SK-N-MC (cell line): ENCODE data around the gene WDR45.

ENCODE experiments used
- DNase-seq: peaks from one replicate; pipeline ENCODE4 v3.0.0-alpha.2; 2011; ENCODE audit warnings: low read depth, low spot score
- H3K27ac ChIP-seq: fragments of 200-600 bp; sonication (generic); 2 replicates; pipeline ENCODE4 v1.5.1; 2016; ENCODE audit warnings: mixed run types
- H3K36me3 ChIP-seq: fragments of 200-600 bp; sonication (generic); 2 replicates; pipeline ENCODE4 v1.6.1; 2017; ENCODE audit warnings: antibody characterized with exemption, low read length, mixed read lengths; ENCODE audit not compliant: insufficient read depth
- H3K4me3 ChIP-seq: fragments of 200-600 bp; sonication (generic); 2 replicates; pipeline ENCODE4 v1.5.1; 2016
- H3K9ac ChIP-seq: fragments of 200-600 bp; sonication (generic); 2 replicates; pipeline ENCODE4 v1.8.0; 2017; ENCODE audit warnings: mixed run types, mixed read lengths; ENCODE audit not compliant: insufficient read length
- H3K9me3 ChIP-seq: fragments of 200-600 bp; sonication (generic); 2 replicates; pipeline ENCODE4 v1.6.1; 2017; ENCODE audit warnings: low read depth, mild to moderate bottlenecking, antibody characterized with exemption, low read length, moderate library complexity, mixed read lengths
- EZH2 ChIP-seq: fragments of 200-600 bp; sonication (generic); IDR thresholded peaks from one replicate; pipeline ENCODE4 v1.6.1; 2017; ENCODE audit warnings: antibody characterized with exemption
- FOXP2 ChIP-seq: optimal IDR thresholded peaks from 2 replicates; pipeline ENCODE3; 2011; ENCODE audit warnings: mild to moderate bottlenecking, moderate library complexity; ENCODE audit not compliant: insufficient read depth; ENCODE audit errors: extremely low read length, control extremely low read depth
- POLR2AphosphoS5 ChIP-seq: IDR thresholded peaks from 2 replicates; pipeline ENCODE4 v1.6.1; 2012; ENCODE audit warnings: mild to moderate bottlenecking, low read depth, low read length, borderline replicate concordance

WDR45 gene

DNA sequence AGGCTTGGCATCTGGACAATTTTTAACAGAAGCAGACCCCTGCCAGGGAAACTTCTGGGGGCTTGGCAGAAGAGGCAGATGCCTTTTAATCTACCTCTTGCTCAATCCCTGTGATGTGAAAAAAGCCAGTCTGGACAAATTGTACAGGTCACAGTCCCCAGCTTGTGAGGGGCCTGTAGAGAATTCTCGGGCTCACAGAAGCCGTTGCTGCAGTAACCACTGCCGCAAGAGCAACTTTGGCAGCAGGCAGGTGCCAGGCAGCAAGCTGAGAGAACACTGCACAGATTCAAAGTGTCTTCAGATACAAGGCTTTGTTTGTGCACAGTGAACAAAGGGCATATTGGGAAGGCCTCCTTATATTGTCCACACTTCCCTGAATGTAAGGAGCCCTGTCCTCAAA, 32.1 kb upstream of the WDR45 start:
- TF ChIP-seq FOXP2 (no peak), EZH2 (no peak)
- no peak overlapping the region for H3K4me3 ChIP-seq
- no peak overlapping the region for H3K9ac ChIP-seq
- no peak overlapping the region for H3K27ac ChIP-seq
- no peak for DNase-seq
- H3K36me3 ChIP-seq = peaks cover 8% of the 10 kb centered on the region; the same call in 1 of the 2 replicates
- no peaks in the 10 kb centered on the region for H3K9me3 ChIP-seq

- Histone ChIP-seq H3K9ac (no peak overlapping the region), H3K9me3 (no peaks in the 10 kb centered on the region), H3K27ac (no peak overlapping the region), H3K36me3 (peaks cover 3% of the 10 kb centered on the region; the same call in 1 of the 2 replicates), H3K4me3 (no peak overlapping the region)
- TF ChIP-seq FOXP2 (no peak), POLR2AphosphoS5 (no peak), EZH2 (no peak)
- no peak for DNase-seq
Observed at GRCh38 chrX:49110417-49110816, 30.7 kb upstream of the WDR45 start.

- Histone ChIP-seq H3K9ac (no peak overlapping the region), H3K9me3 (no peaks in the 10 kb centered on the region), H3K36me3 (peaks cover 3% of the 10 kb centered on the region; the same call in 1 of the 2 replicates), H3K4me3 (no peak overlapping the region), H3K27ac (no peak overlapping the region)
- no peak for DNase-seq
- TF ChIP-seq POLR2AphosphoS5 = no peak
- TF ChIP-seq EZH2 = no peak
- no peak for TF ChIP-seq FOXP2
Observed at GRCh38 chrX:49108641-49109040, 29.0 kb upstream of the WDR45 start.

GRCh38 chrX:49106930-49107329, 27.2 kb upstream of the WDR45 start:
- Histone ChIP-seq H3K27ac (no peak overlapping the region), H3K4me3 (no peak overlapping the region), H3K36me3 (no peaks in the 10 kb centered on the region), H3K9me3 (no peaks in the 10 kb centered on the region), H3K9ac (no peak overlapping the region)
- DNase-seq = no peak
- TF ChIP-seq POLR2AphosphoS5 (no peak), EZH2 (no peak), FOXP2 (no peak)

GRCh38 chrX:49106296-49106695, 26.6 kb upstream of the WDR45 start:
- no peak for TF ChIP-seq FOXP2
- no peak for TF ChIP-seq EZH2
- TF ChIP-seq POLR2AphosphoS5 = no peak
- H3K9ac ChIP-seq = no peak overlapping the region
- DNase-seq = no peak
- no peaks in the 10 kb centered on the region for H3K9me3 ChIP-seq
- no peak overlapping the region for H3K27ac ChIP-seq
- no peak overlapping the region for H3K4me3 ChIP-seq
- no peaks in the 10 kb centered on the region for H3K36me3 ChIP-seq

DNA sequence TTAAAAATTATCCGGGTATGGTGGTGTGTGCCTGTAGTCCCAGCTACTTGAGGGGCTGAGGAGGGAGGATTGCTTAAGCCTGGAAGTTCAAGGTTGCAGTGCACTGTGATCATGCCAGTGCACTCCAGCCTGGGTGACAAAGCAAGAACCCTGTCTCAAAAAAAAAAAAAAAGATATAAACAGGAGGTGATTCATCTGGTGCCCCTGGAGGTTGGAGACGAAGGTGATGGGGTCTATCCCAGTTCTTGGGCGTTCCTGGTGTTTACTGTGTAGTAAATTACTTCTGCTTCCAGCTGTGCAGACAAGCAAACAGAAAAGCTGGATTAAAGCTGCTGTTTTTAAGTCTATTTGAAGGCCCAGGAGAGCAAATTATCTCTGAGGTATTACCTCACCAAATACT, 23.9 kb upstream of the WDR45 start:
- Histone ChIP-seq H3K9me3 (no peaks in the 10 kb centered on the region), H3K4me3 (no peak overlapping the region), H3K27ac (no peak overlapping the region), H3K9ac (no peak overlapping the region), H3K36me3 (no peaks in the 10 kb centered on the region)
- no peak for DNase-seq
- no peak for TF ChIP-seq POLR2AphosphoS5
- no peak for TF ChIP-seq EZH2
- TF ChIP-seq FOXP2 = no peak

- Histone ChIP-seq H3K4me3 (no peak overlapping the region), H3K27ac (no peak overlapping the region), H3K9me3 (no peaks in the 10 kb centered on the region), H3K9ac (no peak overlapping the region), H3K36me3 (no peaks in the 10 kb centered on the region)
- no peak for DNase-seq
- TF ChIP-seq EZH2 (no peak), FOXP2 (no peak), POLR2AphosphoS5 (no peak)
Observed at GRCh38 chrX:49102190-49102589, 22.5 kb upstream of the WDR45 start.

GRCh38 chrX:49101629-49101984, 21.9 kb upstream of the WDR45 start:
- H3K27ac ChIP-seq = no peak overlapping the region
- no peaks in the 10 kb centered on the region for H3K36me3 ChIP-seq
- no peak for TF ChIP-seq FOXP2
- no peak for TF ChIP-seq POLR2AphosphoS5
- TF ChIP-seq EZH2 = no peak
- H3K4me3 ChIP-seq = peak overlapping the region; percentile 85
- H3K9me3 ChIP-seq = no peaks in the 10 kb centered on the region
- no peak for DNase-seq
- H3K9ac ChIP-seq = no peak overlapping the region

- TF ChIP-seq FOXP2 (no peak), POLR2AphosphoS5 (peak; percentile 81; the same call in 1 of the 2 replicates), EZH2 (no peak)
- H3K9me3 ChIP-seq = no peaks in the 10 kb centered on the region
- DNase-seq = peak; percentile 20
- peak overlapping the region; percentile 85 for H3K4me3 ChIP-seq
- no peak overlapping the region for H3K27ac ChIP-seq
- H3K36me3 ChIP-seq = no peaks in the 10 kb centered on the region
- peak overlapping the region; percentile 76 for H3K9ac ChIP-seq
Observed at GRCh38 chrX:49100704-49101628, 21.3 kb upstream of the WDR45 start.
